Coronary artery (tissue), 2 donors: ENCODE data around the gene NBL1.

ENCODE experiments used
- DNase-seq: peaks from one replicate; pipeline ENCODE4 v3.0.0-alpha.2; 2017; ENCODE audit warnings: low spot score
- H3K27ac ChIP-seq, 2 donors: fragments of 200-600 bp; sonication (generic); one replicate each; pipeline ENCODE4 v1.5.1; 2016 to 2019
- H3K4me3 ChIP-seq: fragments of 200-600 bp; sonication (generic); 2 replicates; pipeline ENCODE4 v1.5.1; 2016; ENCODE audit warnings: mild to moderate bottlenecking, moderate library complexity
- CTCF ChIP-seq: fragments of 200-600 bp; sonication (generic); IDR thresholded peaks from one replicate; pipeline ENCODE4 v1.5.1; 2019; ENCODE audit warnings: antibody characterized with exemption

NBL1 gene

GRCh38 chr1:19643602-19644394 lies at the start of gene NBL1:
TSS of gene NBL1 (plus strand) at chr1:19644311. CDS start at chr1:19655031, 10,720 bp downstream.
- TF ChIP-seq CTCF = no peak
- peak within 1 kb of the TSS; percentile 94 for H3K4me3 ChIP-seq
- peak; percentile 74 for DNase-seq
- H3K27ac ChIP-seq = peak within 1 kb of the TSS; percentile 90

GRCh38 chr1:19596065-19596713 lies 47.9 kb upstream of the NBL1 start:
- peak overlapping the region; percentile 84 to 97 for H3K27ac ChIP-seq

GRCh38 chr1:19596714-19597495 lies 47.2 kb upstream of the NBL1 start:
- H3K27ac ChIP-seq = peak overlapping the region; percentile 84 to 97
- DNase-seq = peak; percentile 98
- no peak for TF ChIP-seq CTCF
- H3K4me3 ChIP-seq = peak overlapping the region; percentile 100

More at GRCh38 chr1:19596065-19596713, 47.9 kb upstream of the NBL1 start:
- peak overlapping the region; percentile 100 for H3K4me3 ChIP-seq
- TF ChIP-seq CTCF = no peak
- no peak for DNase-seq

- DNase-seq = no peak
- Histone ChIP-seq H3K27ac (peak overlapping the region; percentile 84 to 97), H3K4me3 (peak overlapping the region; percentile 100)
- no peak for TF ChIP-seq CTCF
These were observed 46.4 kb upstream of the NBL1 start for GRCh38 chr1:19597496-19598309.

- H3K27ac ChIP-seq = no peak overlapping the region
- TF ChIP-seq CTCF = no peak
These were observed 44.3 kb upstream of the NBL1 start for GRCh38 chr1:19599810-19600209.

GRCh38 chr1:19602486-19602885 lies 41.6 kb upstream of the NBL1 start:
- Histone ChIP-seq H3K27ac (no peak overlapping the region), H3K4me3 (no peak overlapping the region)
- no peak for DNase-seq
- no peak for TF ChIP-seq CTCF

More at GRCh38 chr1:19599810-19600209, 44.3 kb upstream of the NBL1 start:
- no peak overlapping the region for H3K4me3 ChIP-seq
- DNase-seq = no peak
